Measurements from ENCODE around the gene GAREM1. TPM values are rescaled to one million over a fixed set of nuclear protein-coding genes. Genes with fewer than 3 reads are reported as not detected.

Gene GAREM1
- total RNA-seq, 1 experiment from 2014 or later: 4.7 TPM

- H3K9me3 ChIP-seq (ENCODE audit: control insufficient read depth, insufficient read depth, low read depth, low read length): no peaks in the 10 kb centered on the region
- H3K27me3 ChIP-seq (ENCODE audit: control insufficient read depth, insufficient read depth, low read length): no peaks in the 10 kb centered on the region
- BruUV-seq (replicated peaks): no TSS peak
- in situ Hi-C loops (cut with HindIII; ENCODE audit: low pct_unique_long_range_greater_than_20kb, low sequenced_read_pairs) (no loop called here), intact Hi-C loops (cut with micrococcal nuclease; ENCODE audit: unreplicated experiment) (no loop called here)
- no peak for DNase-seq (ENCODE audit: low read depth, low spot score)
- no peak overlapping the region for H3K4me3 ChIP-seq (ENCODE audit: low read depth in 2 of 2, low read length in 2 of 2)
- no peak overlapping the region for H3K27ac ChIP-seq (ENCODE audit: low read length)
- no peaks in the 10 kb centered on the region for H3K36me3 ChIP-seq (ENCODE audit: control insufficient read depth, insufficient read depth, low read length)
- POLR2A ChIA-PET: no interaction called here
- no peak for ATAC-seq
- TF ChIP-seq POLR2AphosphoS5 (IDR thresholded peaks at IDR 0.05; ENCODE audit: low read depth, low read length) (no peak), SIN3A (IDR thresholded peaks at IDR 0.05; ENCODE audit: borderline replicate concordance, insufficient read depth, low read depth, low read length) (no peak), CTCF (IDR thresholded peaks at IDR 0.05) (no peak)
- CTCF ChIA-PET: no interaction called here
- no peaks in the 10 kb centered on the region for H3K4me1 ChIP-seq (ENCODE audit: control insufficient read depth, insufficient read depth, low read length)
Observed at GRCh38 chr18:32333781-32334180, 136.9 kb downstream of the GAREM1 start.

GRCh38 chr18:32332708-32333107, 138.0 kb downstream of the GAREM1 start:
- ATAC-seq (no peak), DNase-seq (ENCODE audit: low read depth, low spot score) (no peak)
- ChIA-PET CTCF (no interaction called here), POLR2A (no interaction called here)
- Histone ChIP-seq H3K27me3 (ENCODE audit: control insufficient read depth, insufficient read depth, low read length) (no peaks in the 10 kb centered on the region), H3K4me1 (ENCODE audit: control insufficient read depth, insufficient read depth, low read length) (no peaks in the 10 kb centered on the region), H3K36me3 (ENCODE audit: control insufficient read depth, insufficient read depth, low read length) (no peaks in the 10 kb centered on the region), H3K4me3 (ENCODE audit: low read depth in 2 of 2, low read length in 2 of 2) (no peak overlapping the region), H3K27ac (ENCODE audit: low read length) (no peak overlapping the region), H3K9me3 (ENCODE audit: control insufficient read depth, insufficient read depth, low read depth, low read length) (no peaks in the 10 kb centered on the region)
- no TSS peak for BruUV-seq (replicated peaks)
- intact Hi-C loops (cut with micrococcal nuclease; ENCODE audit: unreplicated experiment) (no loop called here), in situ Hi-C loops (cut with HindIII; ENCODE audit: low pct_unique_long_range_greater_than_20kb, low sequenced_read_pairs) (no loop called here)
- no peak for TF ChIP-seq TCF7L2 (IDR thresholded peaks at IDR 0.05; ENCODE audit: low read depth, low read length)
- no peak for TF ChIP-seq CTCF (IDR thresholded peaks at IDR 0.05)
- no peak for TF ChIP-seq SIN3A (IDR thresholded peaks at IDR 0.05; ENCODE audit: borderline replicate concordance, insufficient read depth, low read depth, low read length)
- TF ChIP-seq POLR2AphosphoS5 (IDR thresholded peaks at IDR 0.05; ENCODE audit: low read depth, low read length): no peak
- TF ChIP-seq REST (IDR thresholded peaks at IDR 0.05; ENCODE audit: insufficient read depth in 1 of 2, low read depth in 2 of 2, low read length in 1 of 2): no peak

Measured in Panc1 (cell line).